Measurements from ENCODE around the gene UPB1.

The UPB1 gene

GRCh38 chr22:24564376-24565058 is 69.4 kb downstream of the UPB1 start:
- TF ChIP-seq CTCF (IDR thresholded peaks at IDR 0.05), result no peak
- H3K4me1 Mint-ChIP-seq, result peaks cover 10% of the 10 kb centered on the region
- H3K36me3 Mint-ChIP-seq (ENCODE audit: low read depth), result peaks cover 31% of the 10 kb centered on the region
- no peak overlapping the region for H3K4me3 Mint-ChIP-seq
- H3K27ac Mint-ChIP-seq, result peak overlapping the region; percentile 58
- DNase-seq, result no peak
- H3K9me3 Mint-ChIP-seq, result no peaks in the 10 kb centered on the region
- H3K27me3 Mint-ChIP-seq (ENCODE audit: low read depth, poor library complexity), result no peaks in the 10 kb centered on the region

- no peaks in the 10 kb centered on the region for H3K9me3 Mint-ChIP-seq
- no peak for TF ChIP-seq CTCF (IDR thresholded peaks at IDR 0.05)
- peaks cover 10% of the 10 kb centered on the region for H3K4me1 Mint-ChIP-seq
- no peak overlapping the region for H3K4me3 Mint-ChIP-seq
- peaks cover 37% of the 10 kb centered on the region for H3K36me3 Mint-ChIP-seq (ENCODE audit: low read depth)
- H3K27ac Mint-ChIP-seq, result no peak overlapping the region
- DNase-seq, result no peak
- no peaks in the 10 kb centered on the region for H3K27me3 Mint-ChIP-seq (ENCODE audit: low read depth, poor library complexity)
These were observed 69.9 kb downstream of the UPB1 start for GRCh38 chr22:24565077-24565476.

- DNase-seq, result no peak
- Mint-ChIP-seq H3K4me3 (no peak overlapping the region), H3K9me3 (no peaks in the 10 kb centered on the region), H3K36me3 (ENCODE audit: low read depth) (peaks cover 44% of the 10 kb centered on the region), H3K27me3 (ENCODE audit: low read depth, poor library complexity) (peaks cover 3% of the 10 kb centered on the region), H3K27ac (peak overlapping the region; percentile 92), H3K4me1 (peaks cover 10% of the 10 kb centered on the region)
- TF ChIP-seq CTCF (IDR thresholded peaks at IDR 0.05), result no peak
These were observed 71.9 kb downstream of the UPB1 start for GRCh38 chr22:24566899-24567511.

GRCh38 chr22:24567668-24568067 is 72.5 kb downstream of the UPB1 start:
- Mint-ChIP-seq H3K27ac (peak overlapping the region; percentile 19), H3K4me1 (peaks cover 10% of the 10 kb centered on the region), H3K36me3 (ENCODE audit: low read depth) (peaks cover 49% of the 10 kb centered on the region), H3K4me3 (no peak overlapping the region), H3K27me3 (ENCODE audit: low read depth, poor library complexity) (peaks cover 3% of the 10 kb centered on the region), H3K9me3 (no peaks in the 10 kb centered on the region)
- DNase-seq, result no peak
- no peak for TF ChIP-seq CTCF (IDR thresholded peaks at IDR 0.05)

GRCh38 chr22:24571266-24571665 is 76.1 kb downstream of the UPB1 start:
- Mint-ChIP-seq H3K27me3 (ENCODE audit: low read depth, poor library complexity) (peaks cover 7% of the 10 kb centered on the region), H3K36me3 (ENCODE audit: low read depth) (peaks cover 67% of the 10 kb centered on the region), H3K27ac (peak overlapping the region; percentile 71), H3K4me3 (no peak overlapping the region), H3K9me3 (no peaks in the 10 kb centered on the region), H3K4me1 (peaks cover 10% of the 10 kb centered on the region)
- DNase-seq, result no peak
- TF ChIP-seq CTCF (IDR thresholded peaks at IDR 0.05), result no peak

GRCh38 chr22:24576778-24577177 is 81.6 kb downstream of the UPB1 start:
- Mint-ChIP-seq H3K27me3 (ENCODE audit: low read depth, poor library complexity) (peaks cover 4% of the 10 kb centered on the region), H3K9me3 (no peaks in the 10 kb centered on the region), H3K4me3 (no peak overlapping the region), H3K4me1 (no peaks in the 10 kb centered on the region), H3K36me3 (ENCODE audit: low read depth) (peaks cover 47% of the 10 kb centered on the region), H3K27ac (peak overlapping the region; percentile 12)
- DNase-seq, result no peak
- no peak for TF ChIP-seq CTCF (IDR thresholded peaks at IDR 0.05)
